RCC 7860 (cell line): ENCODE measurements around the gene LRP1.

Source experiments
- DNase-seq: peaks from one replicate; pipeline ENCODE4 v3.0.0-alpha.2; 2015; ENCODE audit warnings: low spot score
- FAIRE-seq: peaks from 2 replicates; lab custom pipeline; 2012; peaks lifted over from hg19 to GRCh38; lab: Jason Lieb, UNC

LRP1 gene

DNA sequence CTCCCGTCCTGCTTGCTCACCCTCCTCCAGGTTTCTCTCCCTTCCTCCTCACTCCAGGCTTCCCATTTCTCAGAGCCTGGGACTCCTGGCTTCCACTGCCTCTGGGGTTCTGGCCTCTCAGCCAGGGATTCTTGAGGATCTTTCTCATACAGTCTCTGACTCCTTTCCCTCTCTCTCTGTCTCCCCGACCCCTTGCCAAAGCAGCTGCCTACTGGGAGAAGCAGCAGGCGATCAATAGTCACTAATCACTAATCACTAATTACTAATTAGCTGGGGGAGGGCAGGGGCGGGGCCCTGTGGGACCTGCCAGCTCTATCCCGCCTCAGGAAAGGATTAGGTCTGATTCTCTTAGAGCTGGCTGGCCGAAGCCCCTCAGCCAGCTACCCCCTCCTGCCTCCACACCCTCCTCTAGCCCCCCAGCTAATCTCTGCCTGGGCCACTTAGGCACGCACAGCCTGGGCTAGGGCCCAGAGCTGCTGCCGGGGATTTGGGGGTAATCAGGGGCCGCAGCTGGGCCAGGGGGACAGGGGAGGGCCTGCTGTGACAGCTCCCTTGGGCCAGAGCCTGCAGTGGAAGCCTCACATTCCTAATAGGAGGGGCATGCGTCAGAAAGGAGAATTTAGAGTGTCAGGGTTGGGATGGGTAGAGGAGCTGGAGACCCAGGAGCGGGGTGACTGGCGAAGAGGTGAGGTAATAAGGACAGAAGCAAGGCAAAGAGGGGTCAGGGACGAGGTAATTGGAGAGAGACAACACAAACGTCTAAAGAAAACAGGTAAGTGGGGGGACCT is 91.1 kb downstream of the LRP1 start:
- DNase-seq (no peak), FAIRE-seq (no peak)

DNA sequence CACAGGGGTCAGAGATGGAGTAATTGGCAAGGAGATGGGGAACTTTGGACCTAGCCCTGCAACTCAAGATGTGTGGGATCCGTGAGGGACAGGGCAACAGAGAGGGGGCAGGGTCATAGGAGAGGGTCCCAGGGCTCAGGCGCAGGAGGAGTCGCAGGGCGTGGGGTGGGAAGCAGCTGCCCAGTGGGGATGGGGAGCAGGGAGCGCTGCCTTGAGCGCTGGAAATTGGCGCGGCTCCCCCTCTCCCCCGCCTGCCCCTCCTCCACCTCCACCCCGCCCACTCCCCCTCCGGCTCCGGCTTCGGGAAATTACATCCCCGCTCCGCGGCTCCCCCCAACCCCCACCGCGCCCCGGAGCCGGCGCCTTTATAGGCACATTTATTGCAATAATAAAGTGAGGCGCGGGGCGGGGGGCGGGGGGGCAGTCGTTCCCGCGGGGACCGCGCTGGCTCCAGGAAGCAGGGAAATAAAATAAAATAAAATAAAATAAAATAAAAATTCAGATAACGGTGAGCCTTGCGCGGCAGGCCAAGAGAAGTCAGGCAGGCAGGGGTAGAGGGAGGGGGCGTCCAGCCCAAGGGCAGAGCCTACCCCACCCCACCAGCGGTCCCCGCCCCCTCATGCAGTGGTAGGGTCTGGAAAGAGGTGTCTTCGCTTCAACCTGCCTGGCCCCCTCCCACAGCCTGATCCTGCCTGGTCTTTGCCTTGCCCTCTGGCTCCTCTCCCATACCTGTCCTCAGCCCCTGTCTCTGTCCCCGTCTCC is 91.9 kb downstream of the LRP1 start:
- FAIRE-seq (no peak), DNase-seq (no peak)

DNA sequence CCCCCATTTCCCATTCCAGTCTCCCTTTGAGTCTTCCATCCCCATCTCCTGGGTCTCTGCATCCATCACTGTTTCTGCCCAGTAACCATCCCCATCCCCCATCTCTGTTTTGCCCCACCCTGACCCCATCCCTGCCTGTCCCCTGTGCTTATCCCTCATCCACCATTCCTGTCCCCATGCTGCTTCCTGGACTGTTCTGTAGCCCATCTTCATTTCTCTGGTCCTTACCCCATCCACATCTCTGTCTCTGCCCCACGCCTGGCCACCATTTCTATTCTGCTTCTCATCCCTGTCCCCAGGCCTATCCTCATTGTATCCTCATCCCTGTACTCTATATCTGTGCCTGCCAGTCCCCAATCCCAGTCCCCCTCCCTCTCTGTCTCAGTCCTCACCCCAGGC is 92.5 kb downstream of the LRP1 start:
- no peak for DNase-seq
- FAIRE-seq, result no peak

DNA sequence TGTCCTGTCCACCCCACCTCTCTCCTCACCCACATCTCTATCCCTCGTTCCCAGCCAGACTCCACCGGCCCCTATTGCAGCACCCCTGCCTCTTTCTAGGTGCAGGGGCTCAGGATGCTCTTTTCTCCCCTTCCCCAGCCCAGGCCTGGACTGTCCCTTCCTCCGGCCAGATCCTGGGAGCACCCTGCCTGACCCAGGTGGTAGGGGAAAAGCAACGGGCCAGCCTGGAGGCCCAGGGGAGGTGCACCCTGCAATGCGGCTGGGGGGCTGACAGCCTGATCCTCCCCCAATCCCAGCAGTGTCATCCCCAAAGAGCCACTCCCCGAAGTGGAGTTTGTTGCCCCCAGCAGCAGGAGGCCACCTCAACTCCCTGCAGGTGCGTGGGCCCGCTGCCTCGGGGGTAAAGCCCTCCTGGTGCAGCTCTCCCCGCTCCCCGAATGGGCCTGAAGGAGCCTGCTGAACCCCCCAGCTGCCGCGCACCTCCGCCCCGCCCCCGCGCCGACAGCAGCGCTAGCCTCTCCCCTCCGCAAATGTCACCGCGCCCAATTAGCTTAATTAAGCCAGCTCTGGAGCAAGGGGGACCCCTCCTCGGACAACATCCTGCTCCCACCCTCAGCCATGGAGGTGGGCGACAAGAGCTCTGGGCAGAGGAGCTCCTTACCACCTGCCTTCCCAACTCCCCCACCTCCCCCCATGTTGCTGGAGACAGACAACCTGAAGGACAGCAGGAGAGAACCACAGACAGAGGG is 93.1 kb downstream of the LRP1 start:
- no peak for DNase-seq
- no peak for FAIRE-seq

DNA sequence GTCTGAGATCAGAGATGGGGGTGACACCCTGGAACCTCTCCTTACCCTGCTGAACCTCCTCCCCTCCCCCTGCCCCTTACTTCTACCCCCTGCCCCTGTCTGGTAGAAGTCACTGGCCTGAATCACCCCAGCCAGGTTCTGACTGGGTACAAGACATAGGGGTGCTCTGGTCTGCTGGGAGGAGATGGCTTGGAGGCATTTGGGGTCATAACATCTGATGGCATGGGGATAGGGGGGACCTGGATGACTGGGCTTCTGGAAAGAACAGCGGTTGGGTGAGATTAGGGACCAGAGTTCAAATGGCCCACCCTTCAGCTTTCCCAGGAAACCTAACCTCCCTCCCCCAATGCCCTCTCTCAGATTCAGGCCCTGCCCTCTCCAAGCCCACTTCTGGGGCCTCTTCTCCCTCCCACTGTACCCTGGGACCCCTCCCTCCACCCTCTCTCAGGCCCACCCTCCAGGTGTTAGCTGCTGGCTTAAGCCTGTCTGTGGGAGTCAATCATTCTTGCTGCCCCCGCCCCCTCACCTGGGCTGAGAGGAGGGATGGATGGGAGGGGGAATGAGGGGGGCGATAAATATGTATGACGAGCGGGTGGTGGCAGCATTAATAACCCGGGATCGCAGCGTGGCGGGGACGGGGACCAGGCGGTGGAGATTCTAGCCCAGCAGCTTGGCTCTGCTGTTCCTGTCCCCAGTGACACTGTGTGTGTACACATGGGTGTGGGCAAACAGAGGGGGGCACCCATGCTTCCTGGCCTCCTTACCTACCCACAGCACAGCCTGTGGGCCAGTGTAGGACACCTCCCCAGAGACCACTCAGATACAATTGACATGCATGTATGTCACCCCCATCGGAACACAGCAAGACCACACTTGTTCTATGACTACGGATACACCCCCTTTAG is 94.3 kb downstream of the LRP1 start:
- FAIRE-seq (no peak), DNase-seq (no peak)

DNA sequence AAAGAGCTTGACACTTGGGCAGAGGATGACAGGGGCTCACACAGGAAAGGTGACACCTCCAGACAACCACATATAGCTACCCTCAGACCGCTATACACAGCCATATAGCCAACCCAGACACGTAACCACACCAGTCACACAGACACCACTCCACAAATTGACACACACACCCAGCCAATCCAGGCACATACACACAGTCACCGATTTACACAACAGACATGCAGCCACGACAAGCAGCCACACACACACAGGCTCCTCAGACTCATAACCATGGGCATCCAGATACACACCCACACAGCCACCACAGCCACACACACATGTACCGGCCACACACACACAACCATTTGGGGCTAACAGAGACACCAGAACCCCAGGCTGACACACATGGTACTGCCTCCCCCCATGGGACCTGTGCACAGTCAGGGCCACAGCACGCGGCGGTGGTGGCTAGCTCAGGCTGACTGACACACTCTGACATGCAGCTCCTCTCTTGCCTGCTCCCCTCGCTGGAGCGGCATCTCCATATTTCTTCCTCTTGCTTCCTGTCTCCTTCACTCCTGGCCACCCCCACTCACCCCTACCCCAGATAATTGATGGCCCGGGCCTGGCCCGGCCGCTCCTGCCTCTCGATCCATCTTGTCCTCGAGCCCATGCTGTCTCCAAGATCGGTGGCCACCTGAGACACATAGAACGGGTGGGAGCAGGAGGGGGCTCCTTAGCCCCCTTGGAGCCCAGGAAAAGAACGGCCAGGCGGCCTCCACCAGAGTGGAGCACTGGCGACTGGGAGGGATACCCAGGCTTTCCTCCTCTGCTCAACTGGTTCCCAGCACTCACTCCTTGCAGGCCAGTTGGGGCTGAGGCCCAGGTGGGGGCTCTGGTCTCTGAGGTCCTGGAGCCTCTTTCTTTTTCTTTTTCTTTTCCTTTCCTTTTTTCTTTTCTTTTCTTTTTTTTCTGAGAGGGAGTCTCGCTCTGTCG is 95.2 kb downstream of the LRP1 start:
- FAIRE-seq (no peak), DNase-seq (no peak)

DNA sequence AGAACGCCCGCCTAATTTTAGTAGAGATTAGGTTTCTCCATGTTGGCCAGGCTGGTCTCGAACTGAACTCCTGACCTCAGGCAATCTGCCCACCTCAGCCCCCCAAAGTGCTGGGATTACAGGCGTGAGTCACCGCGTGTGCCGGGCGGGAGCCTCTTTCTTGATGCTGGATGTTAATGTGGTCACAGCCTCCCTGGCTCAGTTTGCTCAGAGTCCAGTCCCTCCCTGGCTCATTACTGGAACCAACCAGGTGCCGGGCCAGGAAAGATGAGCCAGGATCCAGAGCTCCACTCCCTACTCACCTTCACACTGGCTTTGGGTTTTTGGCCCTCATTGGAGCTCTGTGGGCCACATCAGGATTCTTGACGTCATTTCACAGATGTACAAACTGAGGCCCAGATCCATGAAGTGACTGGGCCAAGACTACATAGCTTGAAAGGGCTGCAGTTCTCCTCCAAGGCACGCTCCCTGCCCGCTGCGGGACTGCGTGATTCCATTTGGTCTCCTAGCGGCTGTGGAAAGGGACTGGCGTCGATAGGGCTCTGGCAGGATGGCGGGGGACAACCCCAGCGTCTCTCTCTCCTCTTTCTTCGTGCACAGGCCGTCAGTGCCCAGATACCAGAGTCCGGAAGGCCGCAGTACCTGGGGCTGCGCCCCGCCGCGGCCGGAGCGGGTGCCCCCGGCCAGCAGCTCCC is 96.1 kb downstream of the LRP1 start:
- FAIRE-seq, result no peak
- DNase-seq, result no peak

DNA sequence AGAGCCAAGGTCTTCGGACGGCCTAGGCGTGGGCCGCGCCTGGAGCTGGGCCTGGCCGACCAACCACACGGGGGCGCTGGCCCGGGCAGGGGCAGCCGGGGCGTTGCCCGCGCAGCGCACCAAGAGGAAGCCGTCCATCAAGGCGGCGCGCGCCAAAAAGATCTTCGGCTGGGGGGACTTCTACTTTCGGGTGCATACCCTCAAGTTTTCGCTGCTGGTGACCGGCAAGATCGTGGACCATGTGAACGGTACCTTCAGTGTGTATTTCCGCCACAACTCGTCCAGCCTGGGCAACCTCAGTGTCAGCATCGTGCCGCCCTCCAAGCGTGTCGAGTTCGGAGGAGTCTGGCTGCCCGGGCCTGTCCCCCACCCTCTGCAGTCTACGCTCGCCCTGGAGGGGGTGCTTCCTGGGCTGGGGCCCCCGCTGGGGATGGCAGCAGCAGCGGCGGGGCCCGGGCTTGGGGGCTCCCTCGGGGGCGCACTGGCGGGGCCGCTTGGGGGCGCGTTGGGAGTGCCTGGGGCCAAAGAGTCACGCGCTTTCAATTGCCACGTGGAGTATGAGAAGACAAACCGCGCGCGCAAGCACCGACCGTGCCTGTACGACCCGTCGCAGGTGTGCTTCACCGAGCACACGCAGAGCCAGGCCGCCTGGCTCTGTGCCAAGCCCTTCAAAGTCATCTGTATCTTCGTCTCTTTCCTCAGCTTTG is 96.8 kb downstream of the LRP1 start:
- no peak for FAIRE-seq
- no peak for DNase-seq

DNA sequence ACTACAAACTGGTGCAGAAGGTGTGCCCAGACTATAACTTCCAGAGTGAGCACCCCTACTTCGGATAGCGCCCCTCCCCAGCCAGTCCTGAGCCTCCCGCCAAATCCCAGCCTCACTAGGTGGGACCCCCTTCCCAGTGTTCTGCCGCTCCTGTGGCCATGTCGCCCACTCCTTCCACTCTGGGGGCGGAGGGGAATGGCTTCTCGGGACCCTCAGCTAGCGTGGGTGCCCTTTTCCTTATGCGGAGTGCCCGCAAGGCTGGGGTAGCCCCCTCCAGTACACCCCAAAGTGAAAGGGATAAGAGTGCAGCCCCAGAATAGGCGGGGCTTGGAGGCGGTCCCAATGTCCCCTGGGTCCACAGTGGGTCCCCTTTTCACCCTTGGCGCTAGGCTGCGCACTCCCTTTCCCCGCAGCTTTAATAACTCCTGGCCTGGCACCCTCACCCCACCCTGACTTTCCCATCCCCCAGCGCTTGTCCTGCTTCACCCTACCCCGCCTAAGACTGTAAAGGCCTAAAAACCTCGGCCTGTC is 97.5 kb downstream of the LRP1 start:
- DNase-seq, result no peak
- FAIRE-seq, result no peak

DNA sequence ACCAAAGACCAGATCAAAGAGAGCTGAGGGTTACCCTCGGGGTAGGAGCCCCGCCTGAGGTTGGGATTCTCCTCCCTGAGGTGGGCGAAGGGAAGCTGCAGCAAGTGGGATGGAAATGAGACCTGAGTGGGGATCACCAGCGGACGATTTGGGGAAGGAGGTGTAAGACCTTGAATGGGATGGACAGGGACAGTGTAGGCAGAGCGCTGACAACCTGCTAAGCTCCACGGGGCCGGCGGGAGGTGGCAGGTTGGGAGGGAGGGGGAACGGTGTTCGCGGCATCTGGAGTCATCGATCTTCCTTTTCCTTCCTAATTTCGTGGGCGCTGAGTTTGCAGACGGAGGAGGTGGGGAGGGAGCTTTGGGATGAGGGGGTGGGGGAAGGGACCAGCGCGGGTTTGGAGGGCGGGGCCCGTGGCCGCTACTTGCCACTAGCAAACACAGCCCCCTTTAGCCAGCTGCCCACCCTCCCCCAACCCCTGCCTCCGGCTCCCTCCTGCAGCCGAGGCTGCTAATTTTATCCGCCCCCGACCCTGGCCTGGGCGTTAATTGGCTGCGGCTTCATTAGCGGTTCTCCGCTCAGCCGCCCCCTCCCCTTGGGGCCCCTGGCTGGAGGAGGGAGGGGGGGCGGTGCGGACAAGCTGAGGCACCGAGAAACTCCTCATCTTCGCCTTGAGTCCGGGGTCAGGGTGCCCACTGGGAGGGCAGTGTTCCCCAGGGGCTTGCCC is 98.5 kb downstream of the LRP1 start:
- DNase-seq (no peak), FAIRE-seq (no peak)

DNA sequence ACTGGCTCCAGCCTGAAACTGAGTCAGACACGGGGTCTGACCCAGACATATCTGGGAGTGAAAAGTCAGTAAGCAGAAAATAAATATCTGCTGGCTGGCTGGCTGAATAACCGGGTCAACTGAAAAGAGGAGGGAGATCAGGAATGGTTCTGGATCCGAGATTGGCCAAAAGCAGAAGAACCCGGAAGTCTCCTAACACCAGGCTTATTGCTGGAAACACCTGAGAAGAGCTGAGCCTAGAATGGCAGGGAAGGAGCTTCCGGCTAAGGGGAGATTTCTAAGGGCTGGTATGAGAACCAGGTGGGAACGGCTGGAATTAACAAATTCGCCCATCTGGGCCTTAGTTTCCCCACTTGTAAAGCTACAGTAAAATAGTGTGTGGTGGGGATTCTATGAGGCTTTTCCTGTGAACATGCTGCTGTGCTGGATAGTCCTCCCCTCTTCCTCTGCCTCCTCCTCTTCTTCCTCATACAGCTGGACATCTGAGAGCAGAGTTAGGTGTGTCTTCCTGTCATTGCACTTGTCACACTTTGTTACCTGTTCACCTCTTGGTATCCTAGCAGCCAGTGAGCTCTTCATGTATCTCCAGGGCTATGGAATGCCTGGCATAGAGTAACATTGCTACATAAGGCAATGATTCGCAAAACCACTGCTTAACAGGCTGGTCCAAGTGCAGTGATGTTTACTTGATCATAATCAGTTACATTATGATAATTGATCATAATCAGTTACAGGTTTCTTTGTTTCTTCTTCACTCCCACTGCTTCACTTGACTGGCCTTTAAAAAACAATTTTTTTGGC is 99.2 kb downstream of the LRP1 start:
- DNase-seq, result peak; percentile 7

DNA sequence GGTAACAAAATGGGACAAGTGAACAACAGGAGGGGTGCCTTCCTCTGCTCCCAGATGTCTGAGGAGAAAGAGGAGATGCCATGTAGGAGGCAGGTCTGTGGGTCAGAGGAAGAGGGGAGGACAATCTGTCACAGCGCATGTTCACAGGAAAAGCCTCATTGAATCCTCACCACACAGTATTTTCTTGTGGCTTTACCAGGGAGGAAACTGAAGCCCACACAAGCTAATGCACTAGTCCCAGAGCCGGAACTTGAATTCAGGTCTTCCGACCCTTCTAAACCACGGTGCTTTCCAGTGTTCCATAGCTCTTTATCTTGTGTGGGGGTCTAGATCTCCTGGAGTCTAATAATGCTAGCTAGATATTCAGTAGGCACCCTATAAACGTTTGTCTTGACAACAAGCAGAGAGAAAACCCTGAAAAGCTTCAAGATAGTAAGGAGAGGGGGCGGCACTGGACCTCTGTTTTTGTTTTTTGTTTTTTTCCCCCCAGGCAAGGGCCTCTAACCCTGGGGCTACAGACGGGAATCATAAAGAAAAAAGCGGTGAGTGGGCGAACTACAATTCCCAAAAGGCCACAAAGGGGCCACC is 100.9 kb downstream of the LRP1 start:
- DNase-seq (peak; percentile 18), FAIRE-seq (no peak)

More for the DNA sequence above, 99.2 kb downstream of the LRP1 start:
- no peak for FAIRE-seq

DNA sequence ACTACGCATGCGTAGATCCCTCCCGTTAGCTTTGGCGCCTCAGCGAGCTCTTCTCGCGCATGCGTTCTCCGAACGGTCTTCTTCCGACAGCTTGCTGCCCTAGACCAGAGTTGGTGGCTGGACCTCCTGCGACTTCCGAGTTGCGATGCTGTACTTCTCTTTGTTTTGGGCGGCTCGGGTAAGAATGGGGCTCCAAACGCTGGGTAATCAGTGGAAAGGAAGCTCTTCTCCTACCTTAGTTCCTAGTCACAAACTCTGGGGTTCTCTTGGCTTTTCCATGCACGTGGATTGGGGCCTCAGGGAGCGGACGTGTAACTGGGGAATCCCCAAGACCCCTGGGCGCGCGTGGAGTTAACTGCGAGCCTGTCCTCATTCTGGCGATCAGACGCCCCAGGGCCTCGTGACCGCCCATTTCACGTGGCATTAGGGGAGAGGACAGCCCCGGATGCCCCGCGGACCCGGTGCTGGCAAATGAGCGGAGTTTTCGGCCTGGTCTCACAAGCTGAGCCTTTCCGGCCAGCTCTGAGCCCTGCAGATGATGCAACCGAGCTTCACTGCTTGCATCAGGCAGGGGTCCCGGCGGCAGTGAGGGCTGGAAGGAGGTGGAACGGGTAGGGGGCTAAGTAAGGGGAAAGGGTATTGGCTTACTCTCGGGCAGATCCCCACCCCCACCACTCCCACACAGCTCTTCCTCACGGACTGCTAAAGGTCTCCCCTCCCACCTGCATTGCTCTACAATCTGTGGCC is 101.5 kb downstream of the LRP1 start, which contains the start of gene SHMT2:
Gene SHMT2, plus strand, starts transcription at position 78 of the 747 bp plus-strand sequence. Its CDS starts 68 bp downstream, at position 146.
- FAIRE-seq, result peak; percentile 65
- DNase-seq, result peak; percentile 88

DNA sequence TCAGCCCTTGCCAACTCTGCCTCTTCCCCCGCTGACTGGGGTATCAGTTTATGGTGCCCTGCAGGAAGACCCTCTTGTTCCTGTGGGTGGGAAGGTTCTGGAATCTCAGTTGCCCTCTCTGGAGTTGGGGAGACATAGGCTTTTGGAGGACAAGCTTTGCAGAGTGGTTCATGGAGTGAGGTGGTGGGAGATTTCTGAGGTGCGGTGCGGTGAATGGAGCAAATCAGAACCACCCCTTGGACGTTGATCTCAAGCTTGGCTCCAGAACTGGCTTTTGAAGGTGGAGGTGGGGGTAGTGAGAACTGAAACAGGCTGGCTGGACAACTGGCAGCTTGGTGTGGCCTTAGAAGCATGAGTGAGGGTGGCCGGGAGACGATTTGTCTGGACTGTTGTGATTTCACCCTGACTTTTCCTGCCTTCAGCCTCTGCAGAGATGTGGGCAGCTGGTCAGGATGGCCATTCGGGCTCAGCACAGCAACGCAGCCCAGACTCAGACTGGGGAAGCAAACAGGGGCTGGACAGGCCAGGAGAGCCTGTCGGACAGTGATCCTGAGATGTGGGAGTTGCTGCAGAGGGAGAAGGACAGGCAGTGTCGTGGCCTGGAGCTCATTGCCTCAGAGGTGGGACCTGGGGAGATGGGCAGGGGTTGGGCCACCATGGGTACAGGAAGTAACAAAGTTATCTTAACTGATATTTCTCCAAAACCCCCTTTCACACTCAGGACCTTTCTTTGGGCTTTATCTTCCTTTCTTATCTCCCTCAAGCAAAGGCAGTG is 102.3 kb downstream of the LRP1 start:
- no peak for DNase-seq
- no peak for FAIRE-seq
